ENCODE data around the gene PNMA8B.

The PNMA8B gene

DNA sequence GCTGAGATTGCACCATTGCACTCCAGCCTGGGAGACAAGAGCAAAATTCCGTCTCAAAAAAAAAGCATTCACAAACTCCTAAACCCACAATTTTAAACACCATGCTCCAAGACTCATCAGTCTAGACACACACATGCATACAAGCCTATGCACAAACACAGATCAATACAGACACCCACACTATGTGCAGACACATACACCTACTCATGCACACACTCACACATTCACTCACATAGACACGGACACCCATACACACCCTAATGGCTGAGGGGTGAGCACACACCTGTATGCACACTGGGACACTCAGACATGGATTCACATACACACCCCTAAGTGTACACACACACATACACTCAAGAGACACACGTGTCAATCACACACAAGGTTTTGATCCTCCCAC, 9.3 kb downstream of the PNMA8B start:
- H3K4me3 Mint-ChIP-seq, result no peak overlapping the region
- peaks cover 33% of the 10 kb centered on the region for H3K27me3 Mint-ChIP-seq
- H3K4me1 Mint-ChIP-seq, result peaks cover 18% of the 10 kb centered on the region
- no peak overlapping the region for H3K27ac Mint-ChIP-seq
- no peak for DNase-seq (ENCODE audit: low spot score in 2 of 2)
- no peaks in the 10 kb centered on the region for H3K36me3 Mint-ChIP-seq
- peaks cover 1% of the 10 kb centered on the region for H3K9me3 Mint-ChIP-seq
- ATAC-seq (ENCODE audit: low read depth), result no peak

DNA sequence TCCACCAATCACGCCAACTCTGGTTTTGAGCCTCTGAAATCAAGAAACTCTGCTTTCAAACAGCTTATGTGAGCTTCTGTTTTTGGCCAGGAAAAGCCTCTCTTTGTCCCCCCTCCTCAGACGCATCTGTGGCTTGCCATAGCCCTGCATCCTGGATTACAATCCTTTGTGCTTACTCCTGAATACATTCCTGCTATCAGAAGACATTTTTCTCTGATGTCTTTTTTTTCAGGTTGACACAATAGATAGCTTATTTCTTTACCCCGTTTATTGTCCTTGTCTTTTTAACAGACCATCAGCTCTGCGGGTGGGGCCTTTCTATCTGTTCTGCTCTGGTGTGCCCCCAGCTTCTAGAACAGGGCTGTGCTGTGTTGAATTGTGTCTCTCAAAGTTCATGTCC, 11.0 kb downstream of the PNMA8B start:
- Mint-ChIP-seq H3K27ac (no peak overlapping the region), H3K4me3 (no peak overlapping the region), H3K4me1 (peaks cover 12% of the 10 kb centered on the region), H3K9me3 (no peaks in the 10 kb centered on the region), H3K36me3 (no peaks in the 10 kb centered on the region), H3K27me3 (peaks cover 27% of the 10 kb centered on the region)
- DNase-seq (ENCODE audit: low spot score in 2 of 2), result no peak
- ATAC-seq (ENCODE audit: low read depth), result no peak

DNA sequence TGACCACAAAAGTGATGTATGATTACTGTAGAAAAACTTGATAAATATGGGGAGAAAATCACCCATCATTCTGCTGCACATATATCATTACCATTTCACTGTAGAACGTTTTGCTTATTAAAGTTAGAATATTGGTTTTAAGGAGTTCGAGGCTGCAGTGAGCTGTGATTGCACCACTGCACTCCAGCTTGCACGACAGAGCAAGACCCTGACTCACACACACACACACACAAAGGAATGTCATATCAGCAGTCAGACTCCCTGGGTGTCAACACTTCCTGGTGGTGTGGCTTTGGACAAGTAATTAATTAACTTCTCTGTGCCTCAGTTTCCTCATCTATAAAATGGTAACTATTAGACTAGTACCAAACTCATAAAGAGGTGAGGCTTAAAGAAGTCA, 13.0 kb downstream of the PNMA8B start:
- no peaks in the 10 kb centered on the region for H3K9me3 Mint-ChIP-seq
- no peaks in the 10 kb centered on the region for H3K4me1 Mint-ChIP-seq
- no peak for ATAC-seq (ENCODE audit: low read depth)
- H3K4me3 Mint-ChIP-seq, result no peak overlapping the region
- H3K27me3 Mint-ChIP-seq, result peaks cover 18% of the 10 kb centered on the region
- no peak overlapping the region for H3K27ac Mint-ChIP-seq
- DNase-seq (ENCODE audit: low spot score in 2 of 2), result no peak
- H3K36me3 Mint-ChIP-seq, result no peaks in the 10 kb centered on the region

GRCh38 chr19:46481947-46482346, 13.7 kb downstream of the PNMA8B start:
- no peak for ATAC-seq (ENCODE audit: low read depth)

GRCh38 chr19:46481223-46481848, 14.3 kb downstream of the PNMA8B start:
- peaks cover 14% of the 10 kb centered on the region for H3K27me3 Mint-ChIP-seq
- no peaks in the 10 kb centered on the region for H3K36me3 Mint-ChIP-seq

More at GRCh38 chr19:46481947-46482346, 13.7 kb downstream of the PNMA8B start:
- no peak for DNase-seq (ENCODE audit: low spot score in 2 of 2)
- no peak overlapping the region for H3K4me3 Mint-ChIP-seq
- H3K27ac Mint-ChIP-seq, result no peak overlapping the region
- H3K9me3 Mint-ChIP-seq, result no peaks in the 10 kb centered on the region
- H3K27me3 Mint-ChIP-seq, result peaks cover 18% of the 10 kb centered on the region
- no peaks in the 10 kb centered on the region for H3K4me1 Mint-ChIP-seq
- no peaks in the 10 kb centered on the region for H3K36me3 Mint-ChIP-seq

DNA sequence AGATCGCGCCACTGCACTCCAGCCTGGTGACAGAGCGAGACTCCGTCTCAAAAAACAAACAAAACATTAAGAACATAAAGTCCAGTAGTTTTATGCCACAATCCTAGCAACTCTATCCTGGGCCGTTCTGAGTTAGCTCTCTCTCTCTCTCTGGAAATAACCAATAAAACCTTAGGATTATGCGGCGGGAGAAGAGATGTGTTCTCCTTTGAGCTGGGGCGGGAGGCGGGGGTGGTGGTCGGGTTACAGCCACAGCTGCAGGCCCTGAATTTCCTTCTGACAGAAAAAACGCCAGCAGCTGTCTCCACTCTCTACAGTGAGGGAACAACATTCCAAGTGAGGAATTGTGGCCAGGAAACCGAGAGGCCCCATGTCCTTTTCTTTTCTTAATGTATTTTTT, 15.3 kb downstream of the PNMA8B start:
- Mint-ChIP-seq H3K9me3 (no peaks in the 10 kb centered on the region), H3K4me3 (no peak overlapping the region), H3K36me3 (no peaks in the 10 kb centered on the region), H3K27me3 (peaks cover 12% of the 10 kb centered on the region), H3K4me1 (no peaks in the 10 kb centered on the region), H3K27ac (no peak overlapping the region)
- DNase-seq (ENCODE audit: low spot score in 2 of 2), result no peak
- ATAC-seq (ENCODE audit: low read depth), result no peak

More at GRCh38 chr19:46481223-46481848, 14.3 kb downstream of the PNMA8B start:
- Mint-ChIP-seq H3K4me1 (no peaks in the 10 kb centered on the region), H3K4me3 (no peak overlapping the region), H3K27ac (no peak overlapping the region), H3K9me3 (no peaks in the 10 kb centered on the region)
- ATAC-seq (ENCODE audit: low read depth) (no peak), DNase-seq (ENCODE audit: low spot score in 2 of 2) (no peak)

GRCh38 chr19:46478356-46478986, 17.2 kb downstream of the PNMA8B start:
- Mint-ChIP-seq H3K27ac (no peak overlapping the region), H3K4me1 (no peaks in the 10 kb centered on the region), H3K27me3 (peaks cover 12% of the 10 kb centered on the region), H3K9me3 (no peaks in the 10 kb centered on the region), H3K36me3 (no peaks in the 10 kb centered on the region), H3K4me3 (no peak overlapping the region)
- ATAC-seq (ENCODE audit: low read depth), result peak; percentile 37
- DNase-seq (ENCODE audit: low spot score in 2 of 2), result no peak

DNA sequence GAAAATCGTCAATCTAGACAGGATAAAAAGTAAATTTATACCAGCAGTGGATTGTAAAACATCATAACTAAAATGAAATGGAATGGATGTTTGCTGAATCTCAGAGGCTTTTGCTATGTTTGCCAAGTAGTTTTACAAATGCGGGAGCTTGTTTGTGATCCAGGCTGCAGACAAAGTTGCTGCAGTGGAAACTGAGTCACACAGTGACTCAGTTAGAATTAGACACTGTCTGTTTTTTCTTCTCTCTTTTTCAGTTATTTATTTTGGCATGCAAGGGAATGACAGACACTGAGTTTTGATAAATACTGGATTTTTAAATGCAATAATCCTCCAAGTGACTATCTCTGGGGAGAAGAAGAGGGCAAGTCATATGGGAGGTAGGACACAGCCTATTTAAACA, 19.7 kb downstream of the PNMA8B start:
- H3K27me3 Mint-ChIP-seq, result peaks cover 18% of the 10 kb centered on the region
- ATAC-seq (ENCODE audit: low read depth), result no peak
- H3K4me1 Mint-ChIP-seq, result no peaks in the 10 kb centered on the region

DNA sequence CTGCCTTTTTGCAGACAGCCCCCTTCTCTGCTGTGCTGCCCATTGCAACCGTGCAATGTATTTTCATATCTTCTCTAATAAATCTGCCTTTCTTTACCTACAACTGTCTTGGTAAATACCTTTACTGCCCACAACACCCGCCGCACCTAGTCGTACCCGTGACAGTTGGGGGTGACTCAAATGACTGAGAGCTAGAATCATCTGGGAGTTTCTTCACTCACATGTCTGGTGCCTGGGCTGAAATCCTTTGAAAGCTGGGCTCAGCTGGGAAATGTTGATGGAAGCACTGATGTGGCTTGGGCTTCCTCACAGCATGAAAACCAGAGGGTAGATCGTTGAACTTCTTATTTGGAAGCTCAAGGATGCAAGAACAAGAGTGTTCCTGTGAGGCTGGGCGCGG, 21.5 kb downstream of the PNMA8B start:
- ATAC-seq (ENCODE audit: low read depth) (no peak), DNase-seq (ENCODE audit: low spot score in 2 of 2) (no peak)
- Mint-ChIP-seq H3K27ac (no peak overlapping the region), H3K4me1 (no peaks in the 10 kb centered on the region), H3K27me3 (peaks cover 23% of the 10 kb centered on the region), H3K9me3 (no peaks in the 10 kb centered on the region), H3K36me3 (no peaks in the 10 kb centered on the region), H3K4me3 (no peak overlapping the region)

More for the DNA sequence above, 19.7 kb downstream of the PNMA8B start:
- H3K4me3 Mint-ChIP-seq, result no peak overlapping the region
- no peaks in the 10 kb centered on the region for H3K36me3 Mint-ChIP-seq
- DNase-seq (ENCODE audit: low spot score in 2 of 2), result no peak
- H3K27ac Mint-ChIP-seq, result no peak overlapping the region
- no peaks in the 10 kb centered on the region for H3K9me3 Mint-ChIP-seq

GRCh38 chr19:46472592-46472991, 23.1 kb downstream of the PNMA8B start:
- no peaks in the 10 kb centered on the region for H3K9me3 Mint-ChIP-seq
- no peaks in the 10 kb centered on the region for H3K36me3 Mint-ChIP-seq
- ATAC-seq (ENCODE audit: low read depth) (no peak), DNase-seq (ENCODE audit: low spot score in 2 of 2) (no peak)
- H3K4me3 Mint-ChIP-seq, result no peak overlapping the region
- H3K27ac Mint-ChIP-seq, result no peak overlapping the region
- H3K27me3 Mint-ChIP-seq, result peaks cover 21% of the 10 kb centered on the region
- H3K4me1 Mint-ChIP-seq, result no peaks in the 10 kb centered on the region

DNA sequence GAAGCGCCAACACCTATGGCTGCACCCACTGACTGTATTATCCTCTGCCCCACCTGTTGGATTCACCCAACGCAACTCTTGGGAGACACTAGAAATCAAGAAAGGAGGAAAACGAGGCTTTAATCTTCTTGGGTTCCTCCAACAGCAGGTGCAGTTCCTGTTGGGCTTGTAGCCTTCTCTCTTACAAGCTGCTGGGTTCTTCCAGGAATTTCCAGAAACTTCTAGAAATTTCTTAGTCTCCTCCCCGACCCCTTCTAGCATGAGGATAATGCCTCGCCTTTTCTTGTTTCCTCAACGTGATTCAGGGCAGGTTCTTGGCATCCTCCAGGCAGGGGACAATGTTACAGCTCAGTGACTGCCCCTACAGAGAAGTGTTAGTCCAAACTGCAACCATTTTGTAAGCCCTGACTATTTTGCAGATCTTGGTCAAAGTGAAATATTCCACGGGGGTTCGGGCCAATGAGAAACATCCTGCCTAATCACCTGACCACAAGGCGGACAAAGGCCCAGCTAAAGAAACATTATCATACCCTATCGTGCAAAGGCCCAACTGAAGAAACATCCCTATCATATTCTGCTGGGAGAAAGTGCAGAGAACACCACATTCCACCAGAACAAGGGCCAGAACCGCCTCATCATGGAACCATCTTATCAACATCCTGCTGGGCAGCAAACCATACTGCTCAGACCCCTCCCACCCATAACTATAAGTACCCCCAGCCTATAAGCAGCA, 23.7 kb downstream of the PNMA8B start:
- ATAC-seq (ENCODE audit: low read depth) (no peak), DNase-seq (ENCODE audit: low spot score in 2 of 2) (no peak)
- Mint-ChIP-seq H3K4me1 (peaks cover under 1% of the 10 kb centered on the region), H3K9me3 (no peaks in the 10 kb centered on the region), H3K36me3 (no peaks in the 10 kb centered on the region), H3K27me3 (peaks cover 21% of the 10 kb centered on the region), H3K27ac (no peak overlapping the region), H3K4me3 (no peak overlapping the region)

- Mint-ChIP-seq H3K36me3 (no peaks in the 10 kb centered on the region), H3K27me3 (peaks cover 21% of the 10 kb centered on the region), H3K9me3 (no peaks in the 10 kb centered on the region), H3K4me1 (peaks cover 6% of the 10 kb centered on the region), H3K27ac (no peak within 1 kb of the TSS), H3K4me3 (no peak within 1 kb of the TSS)
- no peak for ATAC-seq (ENCODE audit: low read depth)
- DNase-seq (ENCODE audit: low spot score in 2 of 2), result no peak
Observed at GRCh38 chr19:46471116-46471733, 24.4 kb downstream of the PNMA8B start, which contains the start of gene PNMA8A. TSS of gene PNMA8A (minus strand) at chr19:46471563. CDS start at chr19:46471035, 528 bp downstream.

- Mint-ChIP-seq H3K9me3 (no peaks in the 10 kb centered on the region), H3K36me3 (no peaks in the 10 kb centered on the region), H3K4me3 (no peak overlapping the region), H3K27me3 (peaks cover 21% of the 10 kb centered on the region), H3K27ac (no peak overlapping the region), H3K4me1 (peaks cover 6% of the 10 kb centered on the region)
- ATAC-seq (ENCODE audit: low read depth) (no peak), DNase-seq (ENCODE audit: low spot score in 2 of 2) (no peak)
Observed at GRCh38 chr19:46470376-46470775, 25.3 kb downstream of the PNMA8B start.

DNA sequence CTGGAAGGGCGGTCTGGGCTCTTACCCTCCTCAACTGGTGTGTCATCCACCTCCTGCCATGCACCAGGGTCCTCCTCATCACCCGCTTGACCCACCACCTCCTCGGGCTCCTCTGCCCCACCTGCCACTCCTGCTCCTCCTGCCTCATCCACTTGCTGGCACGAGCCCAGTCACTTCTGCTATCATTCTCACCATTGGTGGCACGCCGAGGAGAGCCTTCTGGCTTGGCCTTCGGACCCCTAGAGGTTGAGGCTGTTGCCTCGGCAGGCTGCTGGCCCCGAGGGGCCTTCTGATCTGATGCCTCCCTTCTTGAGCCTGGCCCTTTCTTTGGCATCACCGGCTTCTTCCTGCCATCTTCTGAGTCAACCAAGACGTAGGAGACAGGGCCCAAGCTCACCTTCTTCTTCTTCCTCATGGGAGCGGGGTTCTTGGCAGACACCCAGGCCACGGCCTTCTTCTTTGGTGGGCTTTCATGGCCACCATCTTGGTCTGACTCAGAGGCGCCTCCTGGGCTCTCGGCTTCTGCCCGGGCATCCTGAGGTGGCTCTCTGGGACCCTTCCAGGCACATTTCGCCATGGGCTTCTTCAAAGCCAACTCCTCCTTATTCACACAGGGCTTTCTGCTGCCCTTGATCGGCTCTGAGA, 26.0 kb downstream of the PNMA8B start:
- Mint-ChIP-seq H3K27ac (no peak overlapping the region), H3K27me3 (peaks cover 25% of the 10 kb centered on the region), H3K4me3 (no peak overlapping the region), H3K9me3 (peaks cover 2% of the 10 kb centered on the region), H3K36me3 (no peaks in the 10 kb centered on the region), H3K4me1 (peaks cover 6% of the 10 kb centered on the region)
- ATAC-seq (ENCODE audit: low read depth), result no peak
- DNase-seq (ENCODE audit: low spot score in 2 of 2), result no peak

All from memory B cell (primary cell).